GM23248 (cell line): ENCODE data around the gene EEF2K.

Source experiments
- EZH2 ChIP-seq: fragments of 200-600 bp; sonication (generic); IDR thresholded peaks from 2 replicates; pipeline ENCODE4 v1.6.1; 2018; ENCODE audit warnings: antibody characterized with exemption, mild to moderate bottlenecking; ENCODE audit not compliant: insufficient read depth, poor library complexity, severe bottlenecking
- EZH2phosphoT487 ChIP-seq: fragments of 200-600 bp; sonication (generic); IDR thresholded peaks from 2 replicates; pipeline ENCODE4 v1.6.1; 2018; ENCODE audit warnings: antibody characterized with exemption, moderate library complexity, mild to moderate bottlenecking, low read depth; ENCODE audit not compliant: insufficient read depth

GRCh38 chr16:22183335-22183734 lies 22.7 kb upstream of the EEF2K start:
- TF ChIP-seq EZH2phosphoT487 (no peak), EZH2 (no peak)
